WTC11 (cell line): ENCODE measurements around the gene LMOD1.

ENCODE experiments used
- ATF3 ChIP-seq: sonication (generic); formaldehyde crosslinking; conservative IDR thresholded peaks from 2 replicates; pipeline ENCODE4 v1.8.1; 2022; ENCODE audit warnings: mild to moderate bottlenecking, missing genetic modification reagents
- CTCF ChIP-seq: fragments of 200-600 bp; IDR thresholded peaks from 2 replicates; pipeline ENCODE4 v1.8.0; 2022; ENCODE audit warnings: antibody characterized with exemption
- MAX ChIP-seq: sonication (generic); formaldehyde crosslinking; IDR thresholded peaks from 2 replicates; pipeline ENCODE4 v1.8.0; 2022; ENCODE audit warnings: mild to moderate bottlenecking, missing genetic modification reagents
- MLX ChIP-seq: sonication (generic); formaldehyde crosslinking; IDR thresholded peaks from 2 replicates; pipeline ENCODE4 v1.8.1; 2023; ENCODE audit warnings: mild to moderate bottlenecking, missing genetic modification reagents, moderate library complexity
- MXD4 ChIP-seq: fragments of 250-450 bp; sonication (Bioruptor Pico); IDR thresholded peaks from 2 replicates; pipeline ENCODE4 v1.8.0; 2021; ENCODE audit warnings: mild to moderate bottlenecking, moderate library complexity, borderline replicate concordance
- NR3C1 ChIP-seq: sonication (generic); formaldehyde crosslinking; conservative IDR thresholded peaks from 2 replicates; pipeline ENCODE4 v1.8.1; 2023; ENCODE audit warnings: low read depth, mild to moderate bottlenecking, missing genetic modification reagents
- TCF7 ChIP-seq: sonication (generic); formaldehyde crosslinking; IDR thresholded peaks from 2 replicates; pipeline ENCODE4 v1.8.0; 2022; ENCODE audit warnings: mild to moderate bottlenecking, low read depth, missing genetic modification reagents, moderate library complexity
- ZBTB21 ChIP-seq: sonication (generic); formaldehyde crosslinking; IDR thresholded peaks from 2 replicates; pipeline ENCODE4 v1.8.1; 2023; ENCODE audit warnings: mild to moderate bottlenecking, missing genetic modification reagents, borderline replicate concordance
- ZNF232 ChIP-seq: sonication (generic); formaldehyde crosslinking; IDR thresholded peaks from 2 replicates; pipeline ENCODE4 v1.8.0; 2022; ENCODE audit warnings: mild to moderate bottlenecking, missing genetic modification reagents
- ZNF416 ChIP-seq: fragments of 250-450 bp; sonication (Bioruptor Pico); IDR thresholded peaks from 2 replicates; pipeline ENCODE4 v1.9.0; 2021; ENCODE audit warnings: mild to moderate bottlenecking, inconsistent platforms

GRCh38 chr1:201881617-201882016, 64.7 kb downstream of the LMOD1 start:
- TF ChIP-seq ZBTB21 (no peak), CTCF (no peak), ZNF232 (CRISPR knock-in tag) (no peak), MAX (no peak), TCF7 (CRISPR knock-in tag) (no peak), ATF3 (CRISPR knock-in tag) (no peak), NR3C1 (CRISPR knock-in tag) (no peak), MXD4 (no peak), MLX (no peak), ZNF416 (no peak)
